HUDEP-2 (cell line): ENCODE results near the gene PRKAG3.

Experiments used
- DNase-seq, 76 experiments: peaks; one replicate each; lab custom pipeline; 2025; ENCODE audit not compliant: unreplicated experiment in 76 of 76; lab: John Stamatoyannopoulos, UW

Gene PRKAG3

GRCh38 chr2:218865396-218865795 is 33.8 kb upstream of the PRKAG3 start:
- no peak for DNase-seq

DNA sequence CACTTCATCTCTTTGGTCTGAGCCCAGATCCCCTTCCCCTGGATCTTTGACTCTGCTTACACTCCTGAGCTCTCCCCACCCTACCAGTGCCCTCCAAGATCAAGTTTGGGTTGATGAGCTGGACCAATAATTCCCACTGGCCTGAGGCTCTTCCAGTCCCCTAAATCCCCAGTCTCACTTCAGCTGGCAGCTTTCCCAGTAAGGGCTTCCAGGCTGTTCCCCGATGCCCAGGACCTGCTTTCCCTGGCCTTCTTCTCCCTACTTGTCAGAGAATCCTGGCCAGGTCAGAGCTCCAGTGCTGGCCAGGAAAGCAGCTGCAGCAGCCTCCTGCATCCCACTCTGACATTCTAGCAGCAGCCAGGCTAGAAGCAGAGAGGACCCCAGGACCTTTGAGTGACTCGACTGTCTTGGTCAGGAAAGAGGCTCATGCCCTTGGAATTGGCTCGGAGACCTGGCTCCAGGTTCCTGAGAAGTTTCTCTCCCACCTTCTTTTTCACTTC is 31.5 kb upstream of the PRKAG3 start:
- DNase-seq, result no peak

- no peak for DNase-seq
Measured at GRCh38 chr2:218861645-218862318, 30.2 kb upstream of the PRKAG3 start.

DNA sequence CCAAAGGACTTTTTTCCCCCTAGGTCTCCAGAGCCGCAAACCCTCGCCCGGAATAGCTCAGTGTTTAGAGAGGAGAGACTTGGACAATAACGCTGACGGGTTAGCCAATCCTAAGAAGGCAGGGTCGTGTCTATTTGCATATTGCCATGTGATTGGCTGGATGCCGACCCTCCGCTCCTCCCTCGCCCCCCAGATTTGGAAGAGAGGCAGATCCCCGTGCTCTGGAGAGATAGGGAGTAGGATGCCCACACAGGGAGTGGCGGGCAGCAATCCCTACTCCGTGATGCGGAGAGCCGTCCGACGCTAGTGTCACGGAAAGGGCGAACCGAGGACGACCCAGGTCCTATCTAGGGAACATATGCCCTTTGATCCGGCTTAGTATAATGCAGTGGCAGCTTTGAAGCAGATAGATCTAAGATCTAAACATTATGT is 29.4 kb upstream of the PRKAG3 start:
- peak in 15 of 76 experiments; percentile 5 to 39 (median 20) for DNase-seq

DNA sequence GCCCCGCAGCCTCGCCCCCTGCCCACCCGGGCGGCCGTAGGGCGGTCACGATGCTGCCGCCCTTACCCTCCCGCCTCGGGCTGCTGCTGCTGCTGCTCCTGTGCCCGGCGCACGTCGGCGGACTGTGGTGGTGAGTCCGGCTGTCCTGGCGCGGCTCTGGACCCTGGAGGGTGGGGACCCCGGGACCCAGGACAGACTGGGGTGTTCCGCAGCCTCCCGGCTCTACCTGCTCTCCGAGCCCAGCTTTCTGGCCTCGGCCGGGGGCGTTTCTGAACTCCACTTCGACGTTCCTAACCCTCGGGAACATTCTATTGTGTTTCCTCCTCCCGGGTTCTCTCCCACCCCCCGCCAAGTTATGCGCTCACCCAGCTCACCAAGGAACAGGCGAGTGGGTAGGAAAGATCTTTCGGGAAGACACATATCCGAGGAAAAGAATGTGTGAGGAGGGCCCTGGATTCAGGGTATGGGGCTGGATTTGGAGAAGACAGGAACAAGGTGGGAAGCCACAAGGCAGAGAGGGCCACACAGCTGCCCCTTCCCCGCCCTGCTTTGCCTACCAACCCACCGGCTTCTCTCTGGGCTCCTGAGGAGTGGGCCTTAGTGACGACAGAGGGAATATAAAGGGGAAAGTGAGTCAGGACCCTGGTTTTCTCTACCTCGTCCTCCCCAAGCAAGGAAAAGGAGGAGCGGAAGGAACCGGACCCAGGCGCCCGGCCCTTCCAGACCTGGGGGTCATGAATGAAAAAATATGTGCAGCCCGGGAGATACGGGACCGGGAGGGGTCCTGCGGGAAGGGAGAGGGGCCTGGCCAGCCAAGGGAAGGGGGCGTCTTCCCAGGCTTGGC is 28.6 kb upstream of the PRKAG3 start:
- no peak for DNase-seq

- no peak for DNase-seq
Measured at GRCh38 chr2:218859556-218859987, 28.0 kb upstream of the PRKAG3 start, which contains the start of gene WNT6. Gene WNT6 (plus strand): TSS chr2:218859805. CDS start chr2:218860038, 233 bp downstream.

DNA sequence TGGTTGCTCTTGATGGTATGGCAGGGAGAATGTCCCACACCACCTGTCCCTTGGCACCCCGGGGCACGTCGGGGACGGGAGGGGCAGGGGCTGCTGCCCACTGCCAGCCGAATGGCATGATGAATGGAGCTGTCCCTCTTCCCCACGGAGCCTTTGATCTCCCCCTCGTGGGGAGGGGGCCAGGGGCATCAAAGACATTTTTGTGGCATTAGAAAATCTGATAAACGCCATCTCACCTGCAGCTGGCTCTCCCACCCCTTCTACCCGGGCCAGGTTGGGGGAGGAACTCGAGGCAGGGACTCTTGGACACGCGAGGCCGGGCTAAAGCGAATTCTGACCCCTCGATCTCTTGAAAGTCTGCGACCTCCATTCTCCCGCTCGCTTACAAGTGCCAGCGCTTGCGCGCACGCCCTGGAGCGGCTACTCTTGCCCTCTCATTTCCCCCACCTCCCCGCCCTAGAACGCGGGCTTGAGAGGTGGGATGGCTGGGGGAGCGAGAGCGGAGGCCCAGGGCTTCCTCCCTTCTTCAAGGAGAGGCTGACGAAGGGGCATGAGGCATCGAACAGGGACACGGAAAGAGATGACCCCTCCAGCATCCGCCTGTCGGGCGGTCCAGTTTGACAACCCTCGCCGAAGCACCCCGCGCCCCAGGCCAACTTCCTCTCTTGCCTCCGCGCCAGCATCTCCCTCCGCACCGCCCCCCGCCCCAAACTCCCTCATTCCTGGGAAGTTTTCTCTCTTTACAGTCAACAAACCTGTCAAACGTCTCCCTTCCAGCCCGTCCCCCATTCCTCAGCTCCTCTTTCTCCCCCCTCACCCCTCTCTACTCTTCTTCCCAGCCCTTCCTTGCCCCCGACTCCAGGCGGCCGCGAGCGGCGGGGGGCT is 27.3 kb upstream of the PRKAG3 start:
- no peak for DNase-seq

- no peak for DNase-seq
Measured at GRCh38 chr2:218858138-218858445, 26.5 kb upstream of the PRKAG3 start.

DNA sequence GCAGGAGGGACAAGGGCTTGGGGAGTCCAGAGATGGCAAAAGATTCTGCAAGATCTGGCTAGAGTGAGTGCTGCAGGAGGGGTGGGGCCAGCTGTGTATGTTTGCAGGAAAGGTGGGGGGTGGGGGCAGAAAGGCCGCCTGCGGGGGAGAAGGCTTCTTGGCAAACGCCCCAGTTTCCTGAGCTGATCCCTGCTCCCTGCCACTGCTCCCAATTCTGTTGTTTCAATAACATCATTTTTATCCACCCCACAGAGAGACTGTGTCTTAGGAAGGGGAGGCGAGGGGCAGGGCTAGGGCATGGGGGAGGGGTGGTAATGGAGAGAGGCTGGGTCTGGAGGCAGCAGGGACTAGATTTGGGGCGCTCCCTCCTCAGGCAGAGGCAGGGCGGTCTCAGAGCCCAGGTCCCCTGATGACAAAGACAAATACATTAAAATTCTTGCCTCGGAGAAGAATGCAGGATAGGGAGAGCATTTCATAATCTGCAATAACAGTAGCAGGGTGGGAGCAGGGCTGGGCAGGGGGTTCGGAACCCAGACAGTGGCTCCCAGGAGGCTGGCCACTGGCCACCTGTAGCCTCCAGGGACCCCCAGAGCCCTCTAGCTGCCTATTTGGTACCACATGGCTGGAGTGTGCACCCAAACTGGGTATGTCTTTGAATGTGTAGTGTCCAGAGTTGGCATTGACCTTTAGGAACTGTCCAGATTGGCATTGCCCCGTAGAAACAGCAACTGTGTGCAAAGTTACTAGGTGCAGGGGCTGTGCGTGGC is 26.0 kb upstream of the PRKAG3 start:
- DNase-seq, result no peak

DNA sequence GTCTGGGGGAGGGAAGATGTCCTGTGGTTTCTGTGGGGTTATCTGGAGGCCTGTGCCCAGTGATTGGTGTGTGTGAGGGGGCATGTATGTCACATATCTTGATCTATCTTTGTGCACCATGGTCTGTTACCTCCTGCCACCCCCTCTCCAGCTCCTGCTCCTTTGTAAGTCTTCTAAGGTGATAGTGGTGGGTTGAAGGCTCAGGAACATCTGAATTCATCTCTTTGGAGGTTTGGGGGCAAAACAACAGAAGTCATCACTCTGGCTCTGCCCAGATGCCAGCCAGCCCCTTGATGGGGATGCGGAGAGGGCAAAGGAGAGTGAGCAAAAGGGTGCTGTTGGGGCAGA is 25.3 kb upstream of the PRKAG3 start:
- no peak for DNase-seq

- DNase-seq, result no peak
Measured at GRCh38 chr2:218856167-218856895, 24.7 kb upstream of the PRKAG3 start.

- no peak for DNase-seq
Measured at GRCh38 chr2:218855305-218856166, 23.9 kb upstream of the PRKAG3 start.

- DNase-seq, result no peak
Measured at GRCh38 chr2:218854860-218855259, 23.3 kb upstream of the PRKAG3 start.

GRCh38 chr2:218853766-218854165 is 22.2 kb upstream of the PRKAG3 start:
- peak in 4 of 76 experiments; percentile 7 to 26 (median 8) for DNase-seq

DNA sequence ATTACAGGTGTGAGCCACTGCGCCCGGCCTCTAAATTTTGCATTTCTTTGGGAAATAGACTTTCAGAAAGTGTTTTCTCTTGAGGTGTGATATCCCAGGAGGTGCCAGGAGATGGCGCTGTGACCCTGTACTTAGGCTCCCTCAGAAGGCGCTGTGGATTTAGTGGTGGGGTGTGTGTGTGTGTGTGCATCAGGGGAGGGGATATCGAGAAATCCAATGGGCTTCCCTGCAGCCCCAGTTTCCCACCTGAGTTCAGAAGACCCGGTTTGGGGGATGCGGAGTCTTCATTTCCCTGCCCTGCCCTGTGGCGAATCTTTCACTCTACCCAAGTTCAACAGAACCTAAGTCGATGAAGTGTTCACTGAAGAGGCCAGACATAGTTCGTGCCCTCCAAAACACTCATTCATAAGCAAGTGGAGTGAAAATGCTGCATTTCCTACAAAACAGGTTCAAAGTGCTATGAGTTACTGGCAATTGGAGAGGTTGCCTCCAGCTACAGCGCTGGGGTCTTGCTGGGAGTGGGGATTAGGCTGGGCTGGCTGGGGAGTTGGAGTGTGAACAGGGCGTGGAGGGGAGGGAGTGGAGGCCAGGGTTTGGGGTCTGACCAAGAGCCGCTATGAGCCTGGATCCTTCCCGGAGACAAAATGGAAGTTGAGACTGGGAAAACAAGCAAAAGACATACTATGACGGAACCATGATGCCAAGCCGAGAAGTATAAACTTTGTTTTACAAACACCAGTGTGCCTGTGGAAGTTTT is 21.5 kb upstream of the PRKAG3 start:
- peak in 40 of 76 experiments; percentile 5 to 56 (median 26) for DNase-seq

DNA sequence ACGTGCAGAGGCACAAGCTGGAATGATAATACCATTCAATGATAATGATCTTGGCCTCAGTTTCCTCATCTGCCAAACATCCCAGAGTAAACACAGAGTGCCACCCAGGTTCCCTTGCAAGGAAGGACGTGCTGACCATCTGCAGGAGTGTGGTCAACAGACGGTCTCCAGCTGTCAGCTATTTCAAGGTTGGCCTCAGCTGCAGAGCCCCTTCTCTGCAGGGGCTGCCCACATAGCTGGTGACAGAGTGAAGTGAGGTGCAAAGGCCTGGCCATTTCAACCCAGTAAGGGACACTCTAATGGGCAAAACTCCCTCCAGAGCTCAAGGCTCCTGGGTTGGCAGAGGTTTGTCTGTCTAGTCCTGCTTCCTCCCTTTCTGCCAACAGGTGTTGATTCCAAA is 19.7 kb upstream of the PRKAG3 start:
- DNase-seq, result no peak

DNA sequence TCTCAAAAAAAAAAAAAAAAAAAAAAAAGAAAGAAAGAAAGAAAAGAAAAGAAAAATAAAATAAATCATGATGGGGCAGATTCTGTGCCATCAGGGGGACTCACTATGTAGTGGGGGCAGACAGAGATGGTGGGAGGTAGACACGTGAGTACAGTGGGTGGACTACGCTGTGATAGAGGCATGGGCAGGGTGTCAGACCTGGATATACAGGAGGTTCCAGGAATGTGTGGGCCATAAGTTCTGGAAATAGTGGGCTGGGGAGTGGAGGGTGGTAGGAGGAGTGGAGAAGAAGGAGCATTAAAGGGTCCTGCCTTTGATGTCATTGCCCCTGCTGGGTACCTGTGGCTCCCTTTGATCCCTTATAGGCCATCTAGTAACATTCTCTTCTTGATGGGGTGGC is 19.2 kb upstream of the PRKAG3 start:
- no peak for DNase-seq

DNA sequence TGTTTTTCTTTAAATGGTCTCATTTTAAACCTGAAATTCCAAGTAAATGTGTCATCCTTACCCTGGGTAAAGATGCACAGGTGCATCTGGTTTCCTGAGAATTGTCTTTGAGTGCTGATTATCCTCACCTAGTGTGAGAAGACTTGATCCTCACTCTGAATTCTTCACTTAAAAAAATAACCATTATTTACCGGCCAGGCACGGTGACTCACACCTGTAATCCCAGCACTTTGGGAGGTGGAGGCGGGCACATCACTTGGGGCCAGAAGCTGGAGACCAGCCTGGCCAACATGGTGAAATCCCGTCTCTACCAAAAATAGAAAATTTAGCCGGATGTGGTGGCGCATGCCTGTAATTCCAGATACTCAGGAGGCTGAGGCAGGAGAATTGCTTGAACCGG is 18.1 kb upstream of the PRKAG3 start:
- DNase-seq, result no peak
